Transverse colon (tissue), 1 donor: Measurements from ENCODE around the gene MRAP2.

Experiments used
- EP300 ChIP-seq: sonication (generic); formaldehyde crosslinking; IDR thresholded peaks from one replicate; pipeline ENCODE4 v1.6.1; 2017; ENCODE audit warnings: antibody characterized with exemption, low read depth
- POLR2A ChIP-seq: fragments of 450-650 bp; IDR thresholded peaks from one replicate; pipeline ENCODE4 v1.6.1; 2016; ENCODE audit warnings: antibody characterized with exemption, mild to moderate bottlenecking, moderate library complexity

DNA sequence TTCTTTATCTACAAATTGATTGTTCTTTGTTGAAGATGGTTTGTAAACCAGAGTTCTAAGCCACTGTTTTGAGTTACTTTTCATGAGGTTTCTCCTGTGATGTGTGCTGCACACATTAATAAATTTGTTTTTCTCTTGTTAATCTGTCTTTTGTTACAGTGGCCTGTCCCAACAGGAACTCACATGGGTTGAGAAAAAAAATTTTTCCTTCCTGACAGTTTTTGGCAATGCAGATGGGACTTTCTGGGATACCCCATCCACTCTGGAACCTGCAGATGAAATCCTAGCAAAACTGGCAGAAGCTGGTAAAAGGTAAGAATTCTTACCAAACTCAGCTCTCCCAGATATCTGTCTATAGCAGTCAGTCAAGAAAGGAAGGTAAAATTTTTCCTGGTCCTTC, 105.7 kb downstream of the MRAP2 start:
- no peak for TF ChIP-seq EP300
- TF ChIP-seq POLR2A, result no peak
